Erythroblast (primary cell): ENCODE results near the gene COMMD10.

Source experiments
- DNase-seq, 2 experiments: peaks; one replicate each; lab custom pipeline; 2025; lab: John Stamatoyannopoulos, UW
- GATA1 ChIP-seq: IDR thresholded peaks from 2 replicates; pipeline ENCODE4 v1.6.1; 2011; ENCODE audit warnings: low read depth, mild to moderate bottlenecking, control low read depth, low read length, moderate library complexity
- POLR2A ChIP-seq: IDR thresholded peaks from 2 replicates; pipeline ENCODE4 v1.6.1; 2011; ENCODE audit warnings: mild to moderate bottlenecking, low read length

The COMMD10 gene

DNA sequence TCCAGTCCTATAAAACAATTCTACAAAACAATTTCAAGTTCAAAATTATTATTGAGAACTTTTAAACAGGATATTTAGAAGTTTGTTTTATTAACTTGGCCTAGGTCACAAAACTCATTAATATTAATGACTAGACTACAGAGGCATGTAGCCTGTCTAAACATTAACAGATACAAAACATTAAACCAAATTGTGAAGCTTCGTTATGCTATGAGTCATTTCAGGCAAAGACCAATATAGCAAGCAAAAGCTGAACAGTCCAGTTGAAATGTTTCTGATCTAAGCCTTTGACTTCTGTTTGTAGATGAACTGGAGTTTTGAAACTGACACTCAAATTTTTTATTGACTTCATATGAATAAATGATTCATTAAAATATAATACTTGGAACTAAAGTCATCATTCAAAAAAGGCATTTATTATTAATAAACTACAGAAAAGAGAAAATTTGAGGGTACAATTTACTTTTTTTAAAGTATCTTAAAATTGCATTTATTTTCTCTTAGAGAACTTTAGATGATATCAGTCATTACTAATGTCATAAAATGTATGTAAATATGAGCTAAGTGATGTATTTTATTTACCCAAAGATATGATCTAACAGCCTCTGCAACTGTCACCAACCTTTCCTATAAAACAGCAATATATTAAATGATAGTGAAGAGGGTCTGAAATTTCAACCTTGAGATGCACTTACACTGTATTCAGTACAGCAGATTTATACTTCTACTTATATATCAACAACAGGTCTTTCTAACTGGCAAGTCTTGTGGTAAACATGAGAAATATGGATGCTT, 188.8 kb downstream of the COMMD10 start:
- no peak for TF ChIP-seq POLR2A
- no peak for TF ChIP-seq GATA1
- DNase-seq, result no peak

DNA sequence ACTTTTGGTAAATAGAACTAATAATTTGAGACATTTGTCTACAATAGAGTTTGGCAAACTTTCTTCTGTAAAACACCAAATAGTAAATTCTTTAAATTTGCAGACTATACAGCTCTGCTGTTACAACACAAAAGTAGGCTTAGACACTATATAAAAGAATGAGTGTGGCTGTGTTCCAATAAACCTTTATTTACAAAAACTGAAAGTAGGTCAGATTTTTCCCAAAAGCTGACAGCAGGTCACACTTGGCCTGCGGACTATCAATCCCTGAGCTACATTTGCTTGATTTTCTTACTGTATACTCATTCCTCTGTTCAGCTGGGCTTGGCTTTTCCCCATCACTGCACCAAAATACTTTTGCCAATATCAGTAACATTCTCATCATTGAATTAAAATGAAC, 189.4 kb downstream of the COMMD10 start:
- DNase-seq, result no peak
- TF ChIP-seq GATA1 (no peak), POLR2A (no peak)

DNA sequence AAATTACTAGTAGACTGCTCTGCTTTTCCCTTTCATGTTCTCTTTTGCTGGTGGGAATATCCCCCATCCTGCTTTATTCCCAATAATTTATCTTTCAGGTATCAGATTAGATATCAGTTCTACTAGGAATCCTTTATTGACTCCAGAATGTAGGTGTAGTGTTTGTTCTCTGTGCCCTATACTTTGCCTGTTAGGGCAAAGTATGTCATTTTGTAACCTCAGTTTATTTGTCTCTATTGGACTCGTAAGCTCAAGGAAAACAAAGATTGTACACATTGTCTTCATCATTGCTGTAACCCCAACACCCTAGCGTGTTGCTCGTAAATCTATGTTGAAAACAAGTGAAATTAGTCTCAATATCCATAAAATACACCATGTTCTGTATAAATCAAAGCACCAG, 190.5 kb downstream of the COMMD10 start:
- no peak for DNase-seq
- TF ChIP-seq GATA1 (no peak), POLR2A (no peak)

DNA sequence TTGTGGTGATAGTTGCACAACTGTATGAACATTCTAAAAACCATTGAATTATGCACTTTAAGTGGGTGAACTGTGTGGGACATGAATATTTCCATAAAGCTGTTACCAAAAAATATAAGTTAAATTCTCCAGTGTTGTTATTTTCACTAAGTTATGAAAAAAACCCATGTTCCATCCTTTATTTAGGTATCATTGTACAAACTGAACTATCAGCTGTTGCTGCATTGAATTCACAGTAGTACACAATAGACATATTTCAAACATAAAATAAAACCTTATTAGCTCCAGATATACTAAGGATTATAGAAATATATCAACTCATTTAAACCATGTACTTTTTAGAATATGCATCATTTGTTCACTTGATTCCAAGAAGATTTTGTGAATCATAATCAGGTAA, 192.1 kb downstream of the COMMD10 start:
- TF ChIP-seq POLR2A (no peak), GATA1 (no peak)
- DNase-seq, result no peak

DNA sequence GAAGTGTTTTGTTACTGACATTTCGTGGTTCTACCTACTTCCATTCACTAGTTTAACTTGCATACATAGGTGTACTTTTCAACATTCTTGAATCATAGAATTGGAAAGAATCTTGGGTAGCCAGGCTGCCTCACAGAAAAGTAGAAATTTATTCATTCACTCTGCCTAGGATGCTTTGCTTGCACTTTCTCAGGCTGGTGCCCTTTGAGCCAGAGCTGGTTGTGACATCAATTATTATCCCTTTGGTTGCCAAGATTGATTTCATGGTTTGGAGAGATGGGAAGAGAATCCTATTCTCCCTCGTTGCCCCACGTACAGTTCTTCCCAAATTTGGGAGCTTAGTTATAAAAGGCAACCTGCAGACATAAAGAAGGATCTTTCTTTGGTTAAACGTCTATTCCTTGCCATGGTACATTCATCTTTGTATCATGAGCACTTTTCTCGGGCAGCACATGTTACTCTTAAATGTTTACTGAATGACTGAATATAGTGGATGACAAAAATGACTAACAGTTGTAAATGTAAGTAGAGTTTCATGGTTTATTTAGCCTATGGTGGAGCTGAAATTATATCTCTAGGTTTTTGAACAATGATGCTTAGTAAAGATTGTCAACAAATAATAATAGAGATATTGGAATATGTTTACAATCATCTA, 195.5 kb downstream of the COMMD10 start:
- no peak for DNase-seq
- TF ChIP-seq POLR2A (no peak), GATA1 (no peak)

DNA sequence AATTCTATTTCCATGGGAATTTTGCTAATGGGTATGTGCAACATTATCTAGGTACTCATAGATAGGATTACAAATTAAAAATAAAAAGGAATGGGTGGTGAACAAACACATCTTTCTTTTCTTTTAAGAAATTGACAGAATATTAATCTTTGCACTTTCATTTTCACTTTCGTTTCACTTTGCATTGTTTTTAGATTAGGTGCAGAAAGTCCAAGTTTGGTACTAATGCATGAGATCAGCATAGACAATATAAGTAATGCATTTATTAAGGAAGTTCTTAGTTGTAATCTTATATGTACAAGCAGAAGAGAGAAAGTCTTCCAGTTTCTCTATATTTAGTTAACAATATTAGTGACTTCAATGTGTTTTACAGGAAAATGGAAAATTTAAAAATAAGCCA, 196.5 kb downstream of the COMMD10 start:
- no peak for TF ChIP-seq GATA1
- no peak for TF ChIP-seq POLR2A
- no peak for DNase-seq

DNA sequence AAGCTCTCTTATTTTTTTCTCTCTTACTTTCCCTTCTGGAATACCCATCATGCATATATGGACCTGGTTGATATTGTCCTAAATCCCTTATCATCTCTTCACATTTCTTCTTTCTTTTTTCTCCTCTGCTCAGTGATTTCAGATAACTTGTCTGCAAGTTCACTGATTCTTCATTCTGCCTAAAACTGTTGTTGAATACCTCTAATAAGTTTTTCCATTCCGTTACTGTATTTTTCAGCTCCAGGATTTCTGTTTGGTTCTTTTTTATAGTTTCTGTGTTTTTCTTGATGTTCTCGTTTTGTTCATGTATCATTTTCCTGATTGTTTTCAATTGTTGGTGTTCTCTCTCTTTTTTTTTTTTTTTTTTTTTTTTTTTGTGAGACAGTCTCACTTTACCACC, 203.7 kb downstream of the COMMD10 start:
- no peak for DNase-seq
- TF ChIP-seq GATA1, result no peak
- TF ChIP-seq POLR2A, result no peak

DNA sequence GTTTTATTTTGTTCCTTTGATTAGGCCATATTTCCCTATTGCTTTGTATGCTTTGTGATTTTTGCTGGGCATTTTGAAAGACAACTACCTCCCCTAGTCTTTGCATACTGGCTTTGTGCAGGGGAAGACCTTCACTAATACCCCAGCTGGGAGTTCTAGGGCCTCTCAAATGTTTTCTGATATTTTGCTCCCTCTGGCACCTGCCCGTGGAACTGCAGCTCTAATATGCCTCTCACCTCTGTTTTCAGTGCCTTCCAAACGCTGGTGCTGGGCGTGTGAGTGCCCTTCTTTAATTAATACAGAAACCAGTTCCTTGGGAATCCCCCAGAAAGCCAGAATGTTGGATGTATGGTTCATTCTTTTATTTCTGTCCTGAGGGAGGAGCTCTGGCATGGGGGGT, 204.5 kb downstream of the COMMD10 start:
- TF ChIP-seq POLR2A (no peak), GATA1 (no peak)

DNA sequence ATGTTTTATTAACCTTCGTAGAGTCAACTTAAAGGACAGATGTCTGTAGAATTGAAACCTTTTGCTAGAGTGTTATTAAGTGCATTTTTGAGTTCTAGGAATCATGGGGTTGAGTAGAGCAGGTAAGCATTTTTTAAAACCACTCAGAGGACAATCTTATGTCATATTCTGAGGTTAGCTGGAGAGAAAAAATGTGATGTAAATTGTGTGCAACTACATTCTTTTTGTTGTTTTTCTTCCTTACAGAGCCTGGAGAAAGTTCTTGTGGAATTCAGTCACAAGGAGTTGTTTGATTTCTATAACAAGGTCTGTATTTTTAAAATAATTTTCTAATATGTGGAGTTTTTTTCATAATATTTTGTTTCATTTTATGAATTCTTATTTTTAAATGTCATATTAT, 206.4 kb downstream of the COMMD10 start:
- no peak for TF ChIP-seq GATA1
- TF ChIP-seq POLR2A, result no peak
- DNase-seq, result no peak

More for the DNA sequence above, 204.5 kb downstream of the COMMD10 start:
- no peak for DNase-seq

DNA sequence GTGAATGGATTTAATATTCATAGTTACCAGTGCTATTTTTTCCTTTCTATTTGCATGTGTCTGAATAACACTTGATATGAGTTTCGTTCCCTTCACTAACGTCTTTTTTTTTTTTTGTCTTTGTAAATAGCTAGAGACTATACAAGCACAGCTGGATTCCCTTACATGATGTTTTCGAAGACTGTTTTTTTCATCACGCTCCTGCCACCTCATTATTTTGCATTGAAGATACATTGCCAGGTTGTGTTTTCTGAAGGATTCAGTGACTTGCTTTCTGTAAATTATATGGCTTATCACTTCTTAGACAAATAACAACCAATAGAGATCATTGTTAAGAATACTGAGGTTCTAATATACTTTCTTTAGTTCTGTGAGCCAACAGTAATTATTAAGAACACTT, 207.5 kb downstream of the COMMD10 start:
- no peak for TF ChIP-seq GATA1
- no peak for TF ChIP-seq POLR2A
- no peak for DNase-seq

DNA sequence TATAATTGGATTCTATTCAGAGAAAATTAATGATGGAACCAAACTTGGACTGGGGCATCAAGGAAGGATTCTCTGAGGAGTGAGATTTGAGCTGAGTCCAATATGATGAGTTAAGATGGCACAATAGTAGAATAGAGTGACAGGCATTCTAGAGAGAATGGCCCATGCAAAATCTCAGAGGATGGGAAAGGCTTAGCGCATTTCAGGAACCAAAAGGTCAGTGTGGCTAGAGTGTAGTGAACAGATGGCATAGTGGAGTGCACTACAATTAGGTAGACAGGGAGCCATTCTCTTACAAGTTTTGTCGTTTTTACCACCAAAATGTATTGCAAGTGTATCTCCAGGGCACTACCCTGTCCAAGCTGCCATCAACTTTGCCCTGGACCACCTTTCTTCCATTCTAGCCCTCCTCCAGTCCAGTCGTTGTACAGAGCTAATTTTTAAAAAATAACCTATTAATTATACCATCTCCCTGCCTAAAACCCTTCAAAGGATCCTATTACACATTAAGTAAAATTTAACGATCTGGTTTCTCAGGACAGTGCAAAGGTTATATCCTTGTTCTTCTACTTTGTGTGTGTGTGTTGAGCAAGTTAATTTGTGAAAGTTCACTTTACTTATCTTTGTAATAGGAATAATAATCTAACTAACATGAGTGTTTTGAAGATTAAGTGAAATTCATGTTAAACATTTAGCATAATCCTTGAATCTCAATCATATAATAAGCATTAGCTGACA, 211.7 kb downstream of the COMMD10 start:
- DNase-seq, result no peak
- TF ChIP-seq POLR2A (no peak), GATA1 (no peak)

DNA sequence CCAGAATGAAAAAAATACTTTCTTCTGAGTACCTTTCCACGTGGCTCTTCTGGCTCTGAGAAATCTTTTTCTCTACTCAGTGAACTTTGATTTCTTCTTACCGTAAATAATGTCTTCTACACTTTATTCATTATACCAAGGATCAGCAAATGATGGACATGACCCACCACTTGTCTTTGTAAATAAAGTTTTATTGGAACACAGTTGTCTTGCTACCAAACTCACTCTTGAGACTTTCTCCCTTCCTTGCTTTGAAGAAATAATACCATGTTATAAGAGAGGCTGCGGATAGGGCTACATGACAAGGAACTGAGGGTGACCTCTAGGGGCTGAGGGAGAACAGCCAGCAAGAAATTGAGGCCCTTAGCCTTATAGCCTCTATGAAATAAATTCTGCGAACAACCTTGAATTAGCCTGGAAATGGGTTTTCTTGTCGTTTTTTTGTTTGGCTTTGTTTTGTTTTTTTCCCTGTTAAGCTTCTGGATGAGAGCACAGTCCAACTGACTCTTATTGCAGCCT, 212.5 kb downstream of the COMMD10 start:
- TF ChIP-seq GATA1 (no peak), POLR2A (no peak)
- DNase-seq, result no peak

DNA sequence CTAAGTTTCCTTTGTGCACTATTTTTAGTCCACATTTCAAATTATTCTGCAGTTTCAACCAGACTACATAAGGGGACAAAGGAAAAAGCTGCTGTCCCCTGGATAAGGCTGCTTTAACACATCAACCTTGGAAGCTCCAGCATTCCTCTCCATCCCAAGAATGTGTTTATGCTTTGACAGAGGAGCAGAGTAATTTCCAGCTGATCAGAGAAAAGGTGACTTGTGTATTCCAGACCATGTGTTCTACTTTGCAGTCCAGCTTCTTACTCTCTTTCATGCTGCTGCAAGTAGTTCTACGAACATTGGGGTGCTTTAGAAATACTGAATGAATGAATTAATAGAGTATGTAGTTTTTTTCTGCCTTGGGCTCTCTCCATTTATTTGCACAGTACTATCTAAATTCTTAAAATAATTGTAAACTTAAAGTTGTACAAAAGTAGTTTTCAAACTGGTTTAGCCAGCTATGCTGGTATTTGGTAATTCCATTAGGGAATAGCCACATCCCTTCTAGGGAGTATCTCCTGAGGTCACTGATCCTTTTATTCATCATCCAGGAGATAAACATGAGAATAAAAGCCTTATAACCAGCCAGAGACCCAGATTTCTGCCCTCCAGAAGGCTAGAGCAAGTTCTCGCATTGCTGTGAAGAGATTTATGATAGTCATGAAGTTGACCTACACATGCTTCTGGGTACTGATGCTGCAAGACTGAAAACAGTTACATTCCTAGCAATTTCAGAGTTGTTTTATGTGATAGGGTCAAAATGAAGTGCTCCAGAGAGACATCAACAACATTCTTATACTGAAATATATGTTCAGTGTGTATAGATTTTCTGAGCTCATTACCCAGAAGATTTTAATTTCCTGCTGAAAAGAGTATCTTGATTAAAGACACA, 215.2 kb downstream of the COMMD10 start:
- TF ChIP-seq POLR2A, result no peak
- TF ChIP-seq GATA1, result no peak
- no peak for DNase-seq
